ENCODE data around the gene HCK.

GRCh38 chr20:32080783-32081182 is 28.7 kb downstream of the HCK start:
- TF ChIP-seq CTCF (tag by site-specific recombination; IDR thresholded peaks at IDR 0.05) (no peak), PRDM6 (tag by site-specific recombination; IDR thresholded peaks at IDR 0.05) (no peak), TSHZ1 (tag by site-specific recombination; IDR thresholded peaks at IDR 0.05; ENCODE audit: borderline replicate concordance) (no peak), ZNF561 (tag by site-specific recombination; IDR thresholded peaks at IDR 0.05; ENCODE audit: borderline replicate concordance) (no peak), GLIS1 (tag by site-specific recombination; IDR thresholded peaks at IDR 0.05) (no peak), KLF10 (tag by site-specific recombination; IDR thresholded peaks at IDR 0.05) (no peak), MZF1 (tag by site-specific recombination; IDR thresholded peaks at IDR 0.05; ENCODE audit: borderline replicate concordance) (no peak)

All from HEK293 (cell line).